Breast epithelium (tissue), 4 donors: ENCODE measurements around the gene GRIK3. TPM values are rescaled to one million over a fixed set of nuclear protein-coding genes. Genes with fewer than 3 reads are reported as not detected.

Source experiments
- DNase-seq, 2 donors: peaks; one replicate each; pipeline ENCODE4 v3.0.0-alpha.2; 2019; ENCODE audit warnings: low spot score in 2 of 2
- H3K27ac ChIP-seq, 2 donors: fragments of 200-600 bp; sonication (generic) in 1 of 2; one replicate each; pipeline ENCODE4 v1.5.1; 2016 to 2019; ENCODE audit warnings: mild to moderate bottlenecking in 1 of 2
- H3K27me3 ChIP-seq, 2 donors: fragments of 200-600 bp; sonication (generic) in 1 of 2; one replicate each; pipeline versions ENCODE4 v1.5.1 to v1.6.0; 2017 to 2019; ENCODE audit warnings: control low read depth in 1 of 2, mild to moderate bottlenecking in 1 of 2
- H3K36me3 ChIP-seq: fragments of 200-600 bp; one replicate; pipeline ENCODE4 v1.5.1; 2019
- H3K4me1 ChIP-seq, 2 donors: fragments of 200-600 bp; sonication (generic); one replicate each; pipeline ENCODE4 v1.5.1; 2016 to 2019; ENCODE audit warnings: control low read depth in 1 of 2
- H3K4me3 ChIP-seq, 3 donors: fragments of 200-600 bp; sonication (generic); 1 replicate in 2 of 3; 2 replicates in 1 of 3; pipeline ENCODE4 v1.5.1; 2016 to 2019; ENCODE audit warnings: mild to moderate bottlenecking in 3 of 3, moderate library complexity in 2 of 3
- H3K9me3 ChIP-seq, 2 donors: fragments of 200-600 bp; sonication (generic) in 1 of 2; one replicate each; pipeline ENCODE4 v1.5.1; 2016 to 2019; ENCODE audit warnings: control low read depth in 1 of 2
- POLR2A ChIP-seq: fragments of 450-650 bp; IDR thresholded peaks from one replicate; pipeline ENCODE4 v1.6.1; 2016; ENCODE audit warnings: antibody characterized with exemption, mild to moderate bottlenecking, moderate library complexity
- POLR2AphosphoS5 ChIP-seq, 3 donors: sonication (generic); formaldehyde crosslinking; IDR thresholded peaks; one replicate each; pipeline ENCODE4 v1.6.1; 2017; ENCODE audit warnings: antibody characterized with exemption in 3 of 3
- intact Hi-C: fragments of 100-400 bp; cut with DNase I; formaldehyde crosslinking; loops from one replicate; pipeline ENCODE4 v1.15.1; 2023; ENCODE audit warnings: low total_unique reads
- total RNA-seq, 3 donors: library from RNA; depleted of rRNA; stranded (reverse); fragments of >200 nt; gene quantifications; one replicate each; pipeline ENCODE4 v1.1.0, GENCODE V29; 2016
- TF ChIP-seq, protein P1 (sequence below), 3 donors: fragments of 450-650 bp; IDR thresholded peaks; one replicate each; pipeline ENCODE4 v1.5.1; 2016 to 2017; ENCODE audit warnings: antibody characterized with exemption in 3 of 3, mild to moderate bottlenecking in 3 of 3, moderate library complexity in 3 of 3

The GRIK3 gene
- total RNA-seq, 3 donors from 2014 or later = under 0.01 to 10.0 (median 4.6) TPM

DNA sequence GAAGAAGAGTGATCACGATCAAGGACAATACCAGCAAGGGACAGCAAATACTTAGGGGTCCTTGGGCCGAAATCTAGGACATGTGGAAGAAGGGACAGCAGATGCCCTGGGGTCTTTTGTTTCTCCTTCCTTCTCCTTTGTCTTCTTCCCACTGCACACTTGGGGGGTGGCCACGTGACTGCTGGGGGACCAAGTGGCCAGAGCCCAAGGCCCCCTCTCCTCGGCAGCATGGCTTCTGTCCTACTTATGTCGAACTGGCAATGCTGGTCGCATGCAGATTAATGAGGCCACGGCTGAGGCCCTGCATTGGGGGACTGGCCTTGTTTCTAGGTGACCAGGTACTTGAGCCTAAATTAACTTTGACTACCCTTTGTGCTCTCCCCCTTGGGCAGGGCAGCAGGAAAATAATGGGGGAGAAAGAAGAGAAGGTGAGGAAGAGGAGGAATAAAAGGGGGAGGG, 83.0 kb downstream of the GRIK3 start:
- intact Hi-C loops = no loop called here
- DNase-seq = no peak
- TF ChIP-seq, protein P1, sequence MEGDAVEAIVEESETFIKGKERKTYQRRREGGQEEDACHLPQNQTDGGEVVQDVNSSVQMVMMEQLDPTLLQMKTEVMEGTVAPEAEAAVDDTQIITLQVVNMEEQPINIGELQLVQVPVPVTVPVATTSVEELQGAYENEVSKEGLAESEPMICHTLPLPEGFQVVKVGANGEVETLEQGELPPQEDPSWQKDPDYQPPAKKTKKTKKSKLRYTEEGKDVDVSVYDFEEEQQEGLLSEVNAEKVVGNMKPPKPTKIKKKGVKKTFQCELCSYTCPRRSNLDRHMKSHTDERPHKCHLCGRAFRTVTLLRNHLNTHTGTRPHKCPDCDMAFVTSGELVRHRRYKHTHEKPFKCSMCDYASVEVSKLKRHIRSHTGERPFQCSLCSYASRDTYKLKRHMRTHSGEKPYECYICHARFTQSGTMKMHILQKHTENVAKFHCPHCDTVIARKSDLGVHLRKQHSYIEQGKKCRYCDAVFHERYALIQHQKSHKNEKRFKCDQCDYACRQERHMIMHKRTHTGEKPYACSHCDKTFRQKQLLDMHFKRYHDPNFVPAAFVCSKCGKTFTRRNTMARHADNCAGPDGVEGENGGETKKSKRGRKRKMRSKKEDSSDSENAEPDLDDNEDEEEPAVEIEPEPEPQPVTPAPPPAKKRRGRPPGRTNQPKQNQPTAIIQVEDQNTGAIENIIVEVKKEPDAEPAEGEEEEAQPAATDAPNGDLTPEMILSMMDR (IDR thresholded peaks at IDR 0.05) = no peak
- TF ChIP-seq POLR2AphosphoS5 (IDR thresholded peaks at IDR 0.05) (no peak), POLR2A (no peak)
- Histone ChIP-seq H3K27me3 (no peaks in the 10 kb centered on the region), H3K4me3 (no peak overlapping the region), H3K4me1 (no peaks in the 10 kb centered on the region), H3K36me3 (no peaks in the 10 kb centered on the region), H3K9me3 (no peaks in the 10 kb centered on the region), H3K27ac (no peak overlapping the region)

DNA sequence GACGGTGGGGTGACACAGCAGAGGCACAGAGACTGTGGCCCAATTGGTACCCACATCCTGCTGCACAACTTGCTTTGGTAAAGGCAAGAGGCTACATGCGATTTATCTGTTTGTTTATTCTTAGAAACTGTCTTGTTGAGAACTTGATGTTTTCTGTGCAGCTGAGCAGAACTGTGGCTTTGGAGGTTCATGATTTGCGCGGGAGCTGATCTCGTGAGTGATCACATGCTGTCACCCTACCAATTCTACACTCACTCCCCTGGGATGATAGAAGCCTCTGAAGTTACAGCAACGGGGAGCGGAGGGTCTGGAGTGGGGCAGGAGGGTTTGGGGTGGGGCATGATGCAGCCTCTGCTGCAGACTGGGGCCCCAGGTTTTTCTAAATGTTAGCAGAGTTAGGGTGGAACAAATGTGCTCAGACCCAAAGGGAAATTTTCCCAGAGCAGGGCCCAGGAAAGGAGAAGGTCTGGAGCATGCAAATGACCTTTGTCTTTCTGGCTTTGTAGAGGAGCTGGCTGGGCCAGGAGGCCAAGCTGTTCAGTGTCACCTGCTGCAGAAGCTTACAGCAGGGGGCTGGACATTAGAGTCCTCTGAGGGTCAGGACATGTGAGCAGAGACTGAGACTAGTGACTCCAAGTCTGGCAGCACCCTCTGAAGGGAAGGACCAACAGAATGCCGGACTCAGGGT, 83.6 kb downstream of the GRIK3 start:
- Histone ChIP-seq H3K4me3 (no peak overlapping the region), H3K4me1 (no peaks in the 10 kb centered on the region), H3K27ac (no peak overlapping the region), H3K36me3 (no peaks in the 10 kb centered on the region), H3K27me3 (no peaks in the 10 kb centered on the region), H3K9me3 (no peaks in the 10 kb centered on the region)
- intact Hi-C loops = no loop called here
- no peak for DNase-seq
- TF ChIP-seq, protein P1 (IDR thresholded peaks at IDR 0.05) = no peak
- TF ChIP-seq POLR2AphosphoS5 (IDR thresholded peaks at IDR 0.05) (no peak), POLR2A (no peak)

- intact Hi-C loops = no loop called here
- no peaks in the 10 kb centered on the region for H3K9me3 ChIP-seq
- no peak for DNase-seq
- no peaks in the 10 kb centered on the region for H3K27me3 ChIP-seq
- TF ChIP-seq POLR2A (no peak), POLR2AphosphoS5 (IDR thresholded peaks at IDR 0.05) (no peak)
- TF ChIP-seq, protein P1 (IDR thresholded peaks at IDR 0.05) = no peak
- H3K4me1 ChIP-seq = no peaks in the 10 kb centered on the region
- no peaks in the 10 kb centered on the region for H3K36me3 ChIP-seq
- H3K4me3 ChIP-seq = no peak overlapping the region
- no peak overlapping the region for H3K27ac ChIP-seq
Observed at GRCh38 chr1:36948606-36949005, 85.7 kb downstream of the GRIK3 start.

GRCh38 chr1:36948147-36948546, 86.2 kb downstream of the GRIK3 start:
- no peak for DNase-seq
- no peaks in the 10 kb centered on the region for H3K9me3 ChIP-seq
- no peaks in the 10 kb centered on the region for H3K4me1 ChIP-seq
- H3K36me3 ChIP-seq = no peaks in the 10 kb centered on the region
- H3K4me3 ChIP-seq = no peak overlapping the region
- intact Hi-C loops = no loop called here
- H3K27me3 ChIP-seq = no peaks in the 10 kb centered on the region
- no peak overlapping the region for H3K27ac ChIP-seq
- TF ChIP-seq POLR2A (no peak), POLR2AphosphoS5 (IDR thresholded peaks at IDR 0.05) (no peak)
- TF ChIP-seq, protein P1 (IDR thresholded peaks at IDR 0.05) = no peak

DNA sequence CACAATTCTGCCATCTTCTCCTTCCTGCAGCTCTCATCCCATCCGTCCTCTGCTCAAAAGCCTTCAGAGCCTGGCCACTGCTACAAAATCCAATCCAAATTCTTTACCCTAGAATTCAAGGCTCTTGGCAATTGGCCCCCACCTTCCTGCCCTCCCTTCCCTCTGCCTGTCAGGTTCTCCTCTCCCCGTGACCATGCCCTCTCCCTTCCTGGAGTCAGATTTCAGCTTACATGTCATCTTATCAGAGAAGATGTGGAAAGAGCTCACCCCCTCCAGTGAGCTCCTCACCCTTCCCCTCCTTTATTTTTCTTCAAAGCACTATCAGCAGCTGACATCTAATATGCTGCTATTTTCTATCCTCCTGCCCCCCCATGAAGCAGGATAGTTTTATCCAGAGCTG, 86.9 kb downstream of the GRIK3 start:
- Histone ChIP-seq H3K4me1 (no peaks in the 10 kb centered on the region), H3K9me3 (no peaks in the 10 kb centered on the region), H3K27me3 (no peaks in the 10 kb centered on the region), H3K36me3 (no peaks in the 10 kb centered on the region), H3K27ac (no peak overlapping the region), H3K4me3 (no peak overlapping the region)
- DNase-seq = no peak
- TF ChIP-seq, protein P1 (IDR thresholded peaks at IDR 0.05) = no peak
- no peak for TF ChIP-seq POLR2AphosphoS5 (IDR thresholded peaks at IDR 0.05)
- TF ChIP-seq POLR2A = no peak
- intact Hi-C loops = no loop called here
